ENCODE data around the gene STK17B.
"Not testable (repeated sequence)": the region's sequence is repeated elsewhere in the genome, so short reads cannot be mapped to it uniquely, and the experiment has no call there.

The STK17B gene

GRCh38 chr2:196096982-196097745, 74.2 kb downstream of the STK17B start:
- no peaks in the 10 kb centered on the region for H3K27me3 ChIP-seq (ENCODE audit: control insufficient read depth, insufficient read depth, low read length)
- H3K4me3 ChIP-seq (ENCODE audit: low read length) = no peak overlapping the region
- no peaks in the 10 kb centered on the region for H3K36me3 ChIP-seq (ENCODE audit: control insufficient read depth, insufficient read depth, low read length)
- no peaks in the 10 kb centered on the region for H3K9me3 ChIP-seq (ENCODE audit: control insufficient read depth, insufficient read depth, low read length)
- peak; percentile 35 for DNase-seq (ENCODE audit: low read depth, low spot score)
- peaks cover 4% of the 10 kb centered on the region for H3K4me1 ChIP-seq (ENCODE audit: control insufficient read depth, insufficient read depth, low read length)
- WGBS (ENCODE audit: insufficient coverage, insufficient read length) = no CpG with 5 or more reads among the region's 5 CpGs
- H3K27ac ChIP-seq (ENCODE audit: low read length) = no peak overlapping the region

- no peak for DNase-seq (ENCODE audit: low read depth, low spot score)
- no peak overlapping the region for H3K27ac ChIP-seq (ENCODE audit: low read length)
Observed at GRCh38 chr2:196096264-196096663, 75.1 kb downstream of the STK17B start.

DNA sequence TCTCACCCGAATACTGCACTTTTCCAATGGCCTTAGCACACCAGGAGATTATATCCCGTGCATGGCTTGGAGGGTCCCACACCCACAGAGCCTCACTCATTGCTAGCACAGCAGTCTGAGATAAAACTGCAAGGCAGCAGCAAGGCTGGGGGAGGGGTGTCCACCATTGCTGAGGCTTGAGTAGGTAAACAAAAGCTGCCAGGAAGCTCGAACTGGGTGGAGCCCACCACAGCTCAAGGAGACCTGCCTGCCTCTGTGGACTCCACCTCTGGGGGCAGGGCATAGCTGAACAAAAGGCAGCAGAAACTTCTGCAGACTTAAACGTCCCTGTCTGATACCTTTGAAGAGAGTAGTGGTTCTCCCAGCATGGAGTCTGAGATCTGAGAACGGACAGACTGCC, 81.9 kb downstream of the STK17B start:
- H3K4me1 ChIP-seq (ENCODE audit: control insufficient read depth, insufficient read depth, low read length); H3K27me3 ChIP-seq (ENCODE audit: control insufficient read depth, insufficient read depth, low read length); H3K27ac ChIP-seq (ENCODE audit: low read length); H3K36me3 ChIP-seq (ENCODE audit: control insufficient read depth, insufficient read depth, low read length); H3K4me3 ChIP-seq (ENCODE audit: low read length); DNase-seq (ENCODE audit: low read depth, low spot score); H3K9me3 ChIP-seq (ENCODE audit: control insufficient read depth, insufficient read depth, low read length): not testable (repeated sequence)
- no CpG with 5 or more reads among the region's 5 CpGs for WGBS (ENCODE audit: insufficient coverage, insufficient read length)

More at GRCh38 chr2:196096264-196096663, 75.1 kb downstream of the STK17B start:
- H3K9me3 ChIP-seq (ENCODE audit: control insufficient read depth, insufficient read depth, low read length) = no peaks in the 10 kb centered on the region
- H3K36me3 ChIP-seq (ENCODE audit: control insufficient read depth, insufficient read depth, low read length) = no peaks in the 10 kb centered on the region
- no peaks in the 10 kb centered on the region for H3K27me3 ChIP-seq (ENCODE audit: control insufficient read depth, insufficient read depth, low read length)
- no CpG with 5 or more reads among the region's 4 CpGs for WGBS (ENCODE audit: insufficient coverage, insufficient read length)
- no peak overlapping the region for H3K4me3 ChIP-seq (ENCODE audit: low read length)
- peaks cover 4% of the 10 kb centered on the region for H3K4me1 ChIP-seq (ENCODE audit: control insufficient read depth, insufficient read depth, low read length)

- DNase-seq (ENCODE audit: low read depth, low spot score) = no peak
- Histone ChIP-seq H3K27me3 (ENCODE audit: control insufficient read depth, insufficient read depth, low read length) (no peaks in the 10 kb centered on the region), H3K9me3 (ENCODE audit: control insufficient read depth, insufficient read depth, low read length) (no peaks in the 10 kb centered on the region; the same call in 1 of the 2 replicates), H3K36me3 (ENCODE audit: control insufficient read depth, insufficient read depth, low read length) (no peaks in the 10 kb centered on the region), H3K4me3 (ENCODE audit: low read length) (no peak overlapping the region), H3K27ac (ENCODE audit: low read length) (no peak overlapping the region), H3K4me1 (ENCODE audit: control insufficient read depth, insufficient read depth, low read length) (no peaks in the 10 kb centered on the region)
- WGBS (ENCODE audit: insufficient coverage, insufficient read length) = no CpG with 5 or more reads among the region's 2 CpGs
Observed at GRCh38 chr2:196088203-196088602, 83.2 kb downstream of the STK17B start.

GRCh38 chr2:196086517-196087368, 84.6 kb downstream of the STK17B start:
- H3K27me3 ChIP-seq (ENCODE audit: control insufficient read depth, insufficient read depth, low read length) = no peaks in the 10 kb centered on the region
- no peaks in the 10 kb centered on the region for H3K4me1 ChIP-seq (ENCODE audit: control insufficient read depth, insufficient read depth, low read length)
- H3K27ac ChIP-seq (ENCODE audit: low read length) = no peak overlapping the region
- no peak for DNase-seq (ENCODE audit: low read depth, low spot score)
- H3K4me3 ChIP-seq (ENCODE audit: low read length) = no peak overlapping the region
- no peaks in the 10 kb centered on the region for H3K36me3 ChIP-seq (ENCODE audit: control insufficient read depth, insufficient read depth, low read length)
- no peaks in the 10 kb centered on the region; the same call in 1 of the 2 replicates for H3K9me3 ChIP-seq (ENCODE audit: control insufficient read depth, insufficient read depth, low read length)
- no CpG with 5 or more reads among the region's 7 CpGs for WGBS (ENCODE audit: insufficient coverage, insufficient read length)

DNA sequence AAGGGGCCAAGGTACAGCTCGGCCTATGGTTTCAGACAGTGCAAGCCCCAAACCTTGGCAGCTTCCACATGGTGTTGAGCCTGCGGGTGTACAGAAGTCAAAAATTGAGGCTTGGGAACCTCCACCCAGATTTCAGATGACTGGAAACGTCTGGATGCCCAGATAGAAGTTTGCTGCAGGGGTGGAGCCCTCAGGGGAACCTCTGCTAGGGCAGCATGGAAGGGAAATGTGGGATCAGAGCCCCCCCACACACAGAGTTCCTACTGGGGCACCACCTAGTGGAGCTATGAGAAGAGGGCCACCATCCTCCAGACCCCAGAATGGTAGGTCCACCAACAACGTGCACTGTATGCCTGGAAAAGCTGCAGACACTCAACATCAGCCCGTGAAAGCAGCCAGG, 87.8 kb downstream of the STK17B start:
- no peak for DNase-seq (ENCODE audit: low read depth, low spot score)
- Histone ChIP-seq H3K4me3 (ENCODE audit: low read length) (no peak overlapping the region), H3K27ac (ENCODE audit: low read length) (no peak overlapping the region), H3K4me1 (ENCODE audit: control insufficient read depth, insufficient read depth, low read length) (no peaks in the 10 kb centered on the region), H3K36me3 (ENCODE audit: control insufficient read depth, insufficient read depth, low read length) (no peaks in the 10 kb centered on the region), H3K27me3 (ENCODE audit: control insufficient read depth, insufficient read depth, low read length) (no peaks in the 10 kb centered on the region), H3K9me3 (ENCODE audit: control insufficient read depth, insufficient read depth, low read length) (no peaks in the 10 kb centered on the region; the same call in 1 of the 2 replicates)
- no CpG with 5 or more reads among the region's 5 CpGs for WGBS (ENCODE audit: insufficient coverage, insufficient read length)

All from iPS DF 6.9 (cell line).